Ramos (cell line): Measurements from ENCODE around the gene EARS2.
"Not testable (repeated sequence)": the region's sequence is repeated elsewhere in the genome, so short reads cannot be mapped to it uniquely, and the experiment has no call there.

ENCODE experiments used
- in situ Hi-C: fragments of 300-500 bp; cut with MboI; formaldehyde crosslinking; loops from one replicate; pipeline ENCODE4 v1.14.3; 2022; ENCODE audit warnings: low sequenced_read_pairs; ENCODE audit not compliant: unreplicated experiment

Gene EARS2

GRCh38 chr16:23486480-23486879 is 70.7 kb downstream of the EARS2 start:
- in situ Hi-C loops = no loop called here

DNA sequence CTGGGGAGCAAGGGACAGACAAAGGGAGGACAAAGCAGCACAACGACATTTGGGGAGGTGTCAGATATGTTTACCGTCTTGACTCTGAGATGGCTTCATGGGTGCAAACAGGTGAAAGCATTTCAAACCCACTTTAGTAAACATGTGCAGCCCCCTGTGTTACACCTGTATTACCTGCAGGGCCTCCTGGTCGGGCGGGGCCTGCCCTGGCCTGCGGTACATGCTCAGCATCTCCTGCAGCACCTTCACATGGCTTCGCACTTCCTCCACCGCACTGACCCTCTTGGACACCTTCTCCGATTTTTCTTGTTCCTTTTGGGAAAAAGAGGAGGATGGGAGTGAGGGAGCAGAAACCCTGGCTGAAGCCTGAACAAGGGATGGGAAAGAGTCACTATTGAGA is 71.3 kb downstream of the EARS2 start:
- in situ Hi-C loops = no loop called here

GRCh38 chr16:23485257-23485614 is 71.9 kb downstream of the EARS2 start:
- in situ Hi-C loops = no loop called here

- in situ Hi-C loops = no loop called here
Observed at GRCh38 chr16:23484510-23485256, 72.5 kb downstream of the EARS2 start.

DNA sequence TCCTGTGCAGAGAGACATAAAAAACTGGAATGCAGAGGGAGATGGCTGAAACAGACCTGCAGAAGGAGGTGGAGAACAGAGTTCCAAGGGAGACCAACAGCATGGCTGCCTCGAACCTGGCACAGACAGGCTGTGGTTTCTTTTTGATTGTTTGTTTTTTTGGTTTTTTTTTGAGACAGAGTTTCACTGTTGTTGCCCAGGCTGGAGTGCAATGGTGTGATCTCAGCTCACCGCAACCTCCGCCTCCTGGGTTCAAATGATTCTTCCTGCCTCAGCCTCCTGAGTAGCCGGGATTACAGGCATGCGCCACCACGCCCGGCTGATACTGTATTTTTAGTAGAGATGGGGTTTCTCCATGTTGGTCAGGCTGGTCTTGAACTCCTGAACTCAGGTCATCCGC is 73.7 kb downstream of the EARS2 start:
- in situ Hi-C loops = not testable (repeated sequence)

DNA sequence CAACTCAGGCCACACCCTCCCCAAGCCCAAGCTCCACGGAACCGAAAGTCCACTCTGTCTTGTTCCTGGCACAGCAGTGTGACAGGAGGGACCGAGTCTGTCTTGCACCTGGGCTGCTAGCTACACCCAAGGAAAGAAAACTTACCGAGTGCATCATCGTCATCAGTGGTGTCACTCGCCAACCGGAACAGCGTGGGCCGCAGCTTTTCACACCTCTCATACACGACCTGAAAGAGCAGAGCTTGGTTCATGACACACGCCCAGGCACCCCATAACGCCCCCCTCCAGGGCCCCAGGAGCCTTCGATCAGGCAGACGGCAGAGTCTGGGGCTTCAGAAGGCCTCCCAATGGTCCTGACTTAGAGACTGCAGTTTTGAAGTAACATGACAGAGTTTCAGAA is 74.4 kb downstream of the EARS2 start:
- in situ Hi-C loops = no loop called here

- in situ Hi-C loops = no loop called here
Observed at GRCh38 chr16:23480257-23480656, 76.9 kb downstream of the EARS2 start.

DNA sequence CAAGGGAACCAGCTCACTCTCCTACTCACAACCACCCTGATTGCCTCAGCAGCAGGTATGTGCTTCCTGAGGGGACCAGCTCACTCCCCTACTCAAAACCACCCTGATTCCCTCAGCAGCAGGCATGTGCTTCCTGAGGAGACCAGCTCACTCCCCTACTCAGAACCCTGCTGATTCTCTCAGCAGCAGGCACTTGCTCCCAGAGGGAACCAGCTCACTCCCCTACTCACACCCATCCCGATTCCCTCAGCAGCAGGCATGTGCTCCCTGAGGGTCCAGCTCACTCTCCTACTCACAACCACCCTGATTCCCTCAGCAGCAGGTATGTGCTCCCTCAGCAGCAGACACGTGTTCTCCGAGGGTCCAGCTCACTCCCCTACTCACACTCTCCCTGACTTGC is 78.0 kb downstream of the EARS2 start:
- in situ Hi-C loops = no loop called here

DNA sequence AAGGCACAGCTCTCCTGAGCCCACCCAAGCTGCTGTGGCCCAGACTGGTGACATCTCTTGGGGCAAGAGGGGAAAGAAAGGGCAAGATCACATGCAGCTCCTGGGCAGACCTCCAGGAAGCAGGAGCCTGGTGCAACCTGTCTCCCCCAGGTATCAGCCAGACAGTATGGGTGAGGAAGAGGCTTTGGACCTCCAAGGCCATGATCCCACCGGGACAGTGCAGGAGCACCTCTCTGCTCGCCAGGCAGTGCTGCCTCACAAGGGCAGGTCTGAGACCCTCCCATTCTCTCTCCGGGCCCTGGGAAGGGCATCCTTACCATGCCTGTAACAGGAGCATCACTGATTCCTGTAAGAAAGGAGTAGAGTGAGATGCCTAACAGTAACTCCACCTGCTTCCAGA is 78.6 kb downstream of the EARS2 start:
- in situ Hi-C loops = no loop called here

DNA sequence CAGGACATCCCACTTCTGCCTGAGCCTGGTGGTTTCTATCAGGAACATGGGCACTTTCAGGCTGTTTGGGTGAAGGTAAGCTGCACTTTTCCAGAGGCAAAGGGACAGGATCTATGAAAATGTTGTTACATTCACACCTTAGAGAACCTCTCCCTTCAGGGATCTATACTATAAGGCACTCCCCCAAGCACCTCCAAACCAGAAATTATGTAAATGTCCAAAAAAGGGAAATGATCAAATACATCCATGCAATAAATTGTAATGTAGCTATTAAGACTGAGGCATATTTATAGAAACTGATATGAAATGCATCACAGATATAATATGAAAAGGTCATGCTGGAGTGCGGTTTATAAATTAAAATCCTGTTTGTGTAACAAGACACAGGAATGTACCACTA is 80.9 kb downstream of the EARS2 start:
- in situ Hi-C loops = no loop called here
